Embryonic facial prominence (tissue), 1 donor: Measurements from ENCODE around the gene LRP5.

ENCODE experiments used
- DNase-seq: peaks from one replicate; pipeline ENCODE4 v3.0.0-alpha.2; 2016; ENCODE audit errors: extremely low spot score

LRP5 gene

DNA sequence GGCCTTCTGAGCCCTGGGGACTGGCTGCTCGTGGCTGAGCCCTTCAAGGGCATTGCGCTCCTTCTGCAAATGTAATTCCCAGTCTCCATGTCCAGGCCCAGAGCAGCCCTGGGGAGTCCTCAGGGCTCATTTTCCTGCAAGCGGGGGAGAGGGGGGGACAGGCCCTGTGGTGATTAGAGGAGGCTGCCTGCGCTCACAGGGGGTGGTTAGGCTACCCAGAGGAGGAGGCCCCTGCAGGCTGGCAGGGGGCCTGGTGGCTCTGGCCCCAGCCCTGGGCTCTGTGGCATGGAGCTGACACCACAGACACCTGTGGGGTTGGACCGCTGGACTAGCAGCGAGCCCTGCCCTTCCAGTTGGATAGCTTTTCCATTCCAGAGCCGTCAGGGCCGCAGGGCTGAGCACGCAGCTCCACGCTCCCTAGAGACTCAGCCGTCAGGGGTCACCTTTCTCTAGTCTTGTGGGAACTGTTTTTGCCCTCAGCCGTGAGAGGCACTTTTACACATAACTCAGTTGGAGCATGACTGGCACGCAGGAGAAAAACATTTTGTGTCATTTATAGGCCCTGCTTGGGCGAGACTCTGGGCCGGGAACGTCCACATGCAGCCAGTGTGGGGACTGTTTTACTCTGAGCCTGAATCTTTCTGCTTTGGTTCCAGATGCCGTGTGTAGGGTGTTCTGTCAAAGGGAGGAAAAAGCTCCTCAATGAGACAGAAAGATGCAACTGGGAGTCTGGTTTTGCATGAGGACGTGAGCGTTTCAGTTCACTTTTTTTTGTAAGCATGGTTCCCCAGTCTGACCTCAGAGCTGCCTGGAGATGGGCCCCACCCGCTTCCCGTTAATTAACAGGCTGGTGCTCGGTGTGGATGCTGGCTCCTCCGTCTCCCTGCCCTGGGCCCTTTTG, 58.1 kb downstream of the LRP5 start:
- no peak for DNase-seq

DNA sequence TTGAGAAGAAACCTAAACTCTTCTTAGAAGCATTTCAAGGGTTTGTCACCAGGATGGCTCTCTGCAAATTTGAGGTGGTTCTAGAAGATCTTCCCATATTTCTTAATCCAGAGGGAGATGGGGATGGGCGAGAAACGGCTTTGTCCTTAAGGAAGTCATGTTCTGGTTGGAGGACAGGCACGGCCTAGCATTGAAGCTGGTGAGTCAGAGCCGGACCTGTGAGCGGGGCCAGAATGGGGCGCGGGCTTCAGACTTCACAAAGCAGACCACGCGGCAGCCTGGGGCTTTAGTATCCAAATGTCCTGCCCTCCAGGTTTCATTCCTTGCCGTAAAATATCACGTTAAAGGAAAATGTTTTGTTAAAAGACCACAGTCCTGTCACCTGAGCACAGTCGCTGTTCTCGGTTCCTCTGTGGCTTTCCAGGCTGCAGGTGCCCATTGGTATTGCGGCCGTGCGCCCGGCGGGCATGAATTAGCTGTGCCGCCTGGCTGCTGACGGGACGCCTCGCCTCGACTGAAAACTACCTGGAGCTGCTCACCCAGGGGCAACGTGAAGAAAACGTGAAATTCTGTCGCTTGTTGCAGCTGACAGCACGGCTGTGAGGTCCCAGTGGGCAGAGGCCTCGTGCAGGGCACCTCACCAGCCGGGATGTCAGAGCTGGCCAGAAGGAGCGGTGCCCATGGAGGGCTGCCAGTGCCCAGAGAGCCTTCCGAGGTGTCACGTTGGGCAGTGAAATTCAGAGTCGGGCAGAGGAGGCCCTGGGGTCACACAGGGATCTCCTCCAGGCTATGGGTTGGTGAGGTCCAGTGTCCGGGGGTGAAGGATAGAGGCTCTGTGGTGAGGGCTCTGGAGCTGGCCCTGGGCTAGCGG, 59.0 kb downstream of the LRP5 start:
- DNase-seq = no peak

GRCh38 chr11:68372114-68372513, 59.7 kb downstream of the LRP5 start:
- DNase-seq = no peak

DNA sequence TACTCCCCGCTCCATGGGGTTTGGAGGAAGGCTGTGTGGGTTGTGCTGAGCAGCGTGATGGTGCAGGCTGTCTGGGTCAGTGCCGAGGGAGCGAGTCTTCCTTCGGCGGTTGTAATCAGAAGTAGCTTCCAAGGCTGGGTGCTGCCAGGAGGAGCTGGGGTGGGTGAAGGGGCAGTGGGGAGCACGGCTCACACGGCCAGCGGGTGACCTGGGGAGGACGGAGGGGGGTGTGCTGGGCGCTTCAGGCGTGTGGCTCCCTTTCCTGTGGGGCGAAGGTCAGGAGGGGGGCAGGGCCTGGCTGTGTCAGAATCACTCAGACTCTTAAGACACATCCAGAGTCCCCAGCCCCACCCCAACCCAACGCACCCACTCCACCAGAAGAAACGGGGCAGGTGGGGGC, 60.2 kb downstream of the LRP5 start:
- no peak for DNase-seq

GRCh38 chr11:68373189-68373814, 60.9 kb downstream of the LRP5 start:
- peak; percentile 66 for DNase-seq

GRCh38 chr11:68373815-68374501, 61.6 kb downstream of the LRP5 start:
- no peak for DNase-seq

DNA sequence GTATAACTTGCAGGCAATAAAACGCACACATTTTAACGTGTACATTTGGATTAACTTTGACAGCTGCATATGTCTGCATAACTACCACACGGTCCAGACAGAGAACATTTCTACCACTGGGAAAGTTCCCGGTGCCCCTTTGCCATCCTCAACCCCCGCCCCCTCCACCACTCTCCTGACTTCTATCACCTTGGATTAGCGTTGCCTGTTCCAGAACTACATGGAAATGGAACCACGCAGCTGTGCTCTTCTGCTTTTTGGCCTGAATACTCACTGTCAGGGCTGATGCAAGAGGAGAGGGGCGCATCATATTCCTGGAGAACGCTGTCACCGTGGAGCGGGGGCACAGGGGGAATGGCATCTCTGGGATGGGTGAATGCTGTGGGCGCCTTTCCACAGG, 62.1 kb downstream of the LRP5 start:
- no peak for DNase-seq

DNA sequence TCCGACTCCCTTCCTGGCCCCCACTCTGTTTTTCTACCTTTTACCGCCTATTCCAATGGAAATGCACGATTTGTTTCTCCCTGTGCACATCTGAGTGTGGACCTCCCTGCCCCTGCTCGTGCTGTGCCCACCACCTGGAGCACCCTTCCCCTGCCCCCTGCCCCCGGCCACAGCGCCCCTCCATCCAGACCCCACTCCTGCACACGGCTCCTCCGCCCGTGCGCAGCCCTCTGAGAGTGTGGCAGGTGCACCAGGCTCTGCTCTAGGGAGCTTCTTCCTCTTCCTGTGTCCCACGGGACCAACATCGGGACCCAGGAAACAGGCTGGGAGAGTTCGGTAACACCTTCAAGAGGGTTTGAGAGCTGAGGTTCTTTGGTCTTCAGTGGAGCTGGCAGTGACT, 62.9 kb downstream of the LRP5 start:
- DNase-seq = no peak

- DNase-seq = no peak
These were observed 63.4 kb downstream of the LRP5 start for GRCh38 chr11:68375766-68376165.

DNA sequence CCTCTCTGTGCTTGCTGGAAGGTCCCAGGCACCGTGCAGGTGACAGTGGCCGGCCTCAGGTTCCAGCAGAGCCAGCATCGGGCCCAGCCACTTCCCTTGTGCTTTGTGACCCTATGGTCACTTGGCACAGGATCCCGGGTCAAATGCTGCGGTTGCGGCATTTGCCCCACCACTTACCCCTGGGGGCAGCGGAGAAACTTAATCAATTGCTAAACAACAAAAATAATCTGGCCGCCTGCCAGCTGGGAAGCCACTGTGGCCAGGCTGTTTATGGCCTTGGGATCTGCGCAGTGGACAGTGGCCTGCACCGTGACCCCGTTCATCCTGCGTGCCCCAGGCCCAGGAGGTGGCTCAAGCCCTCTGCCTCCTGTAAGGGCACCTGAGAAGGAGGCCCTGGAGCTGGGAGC, 65.0 kb downstream of the LRP5 start:
- DNase-seq = no peak

DNA sequence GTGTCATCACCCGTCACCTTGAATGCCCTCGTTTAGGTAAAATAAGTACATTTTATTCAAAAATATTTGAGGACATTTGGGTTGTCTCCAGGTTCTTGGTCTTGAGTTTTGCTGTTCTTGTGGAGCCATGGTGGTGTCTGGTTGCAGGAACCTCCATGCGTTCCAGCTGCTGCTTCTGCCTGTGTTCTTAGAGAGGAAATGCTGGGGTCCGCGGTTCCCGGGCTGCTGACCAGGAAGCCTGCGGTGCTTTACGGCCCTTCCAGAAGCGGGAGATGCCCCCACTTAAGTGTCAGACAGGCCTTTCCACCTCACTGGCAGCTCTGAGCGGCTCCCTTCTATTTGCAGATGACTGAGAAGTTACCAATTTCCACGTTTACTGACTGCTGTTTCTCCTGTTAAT, 66.8 kb downstream of the LRP5 start:
- DNase-seq = no peak

DNA sequence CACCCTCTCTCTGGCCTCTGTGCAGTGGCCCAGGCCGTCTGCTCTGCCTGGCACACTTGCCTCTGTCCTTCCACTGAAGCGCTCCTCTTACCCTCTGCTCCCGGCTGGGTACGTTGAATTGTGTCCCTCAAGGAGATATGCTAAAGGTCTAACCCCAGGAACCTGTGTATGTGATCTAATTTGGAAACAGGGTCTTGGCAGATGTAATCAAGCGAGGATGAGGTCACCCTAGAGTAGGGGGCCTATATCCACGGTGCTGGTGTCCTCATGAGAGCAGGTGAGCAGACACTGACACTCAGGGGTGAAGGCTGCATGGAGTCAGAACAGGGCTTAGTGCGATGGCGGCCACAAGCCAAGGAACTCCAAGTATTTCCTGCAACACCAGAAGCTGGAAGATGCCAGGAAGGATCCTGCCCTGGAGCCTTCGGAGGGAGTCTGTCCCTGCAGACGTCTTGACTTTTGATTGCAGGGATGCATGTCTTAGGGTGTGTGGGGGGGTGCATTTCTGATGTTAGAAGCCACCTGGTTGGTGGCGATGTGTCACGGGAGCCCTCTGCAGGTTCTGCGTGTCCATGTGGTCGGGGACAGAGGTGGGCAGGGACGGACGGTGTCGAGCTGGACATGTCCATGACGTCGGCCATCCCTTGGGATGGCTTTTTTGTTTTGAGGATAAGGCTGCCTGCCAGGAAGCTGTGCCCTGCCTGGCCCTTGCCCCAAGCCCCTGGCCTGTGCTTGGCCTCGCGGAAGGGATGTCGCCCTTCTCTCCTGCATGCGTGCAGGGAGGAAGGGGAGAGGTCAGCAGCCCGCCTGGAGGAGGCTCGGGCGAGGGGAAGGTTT, 68.6 kb downstream of the LRP5 start:
- DNase-seq = no peak

DNA sequence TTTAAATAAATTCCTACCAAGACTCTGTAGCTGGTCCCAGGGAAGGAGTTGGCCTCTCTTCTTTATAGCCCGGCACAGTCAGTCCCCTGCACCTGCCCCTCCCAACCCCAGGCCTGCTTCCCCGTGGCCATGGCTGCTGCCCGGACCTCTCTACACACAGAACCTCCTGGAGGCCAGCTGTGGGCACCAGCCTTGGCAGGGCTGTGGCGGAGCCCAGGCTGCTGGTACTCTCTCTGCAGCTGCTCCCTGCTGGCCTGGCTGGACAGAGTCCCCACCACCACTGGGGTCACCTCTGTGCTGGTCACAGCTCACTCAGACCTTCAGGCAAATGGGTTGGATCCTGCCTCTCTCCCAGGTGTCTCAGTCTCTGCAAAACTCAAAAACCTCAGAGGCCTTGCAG, 69.3 kb downstream of the LRP5 start:
- DNase-seq = no peak

GRCh38 chr11:68382358-68382998, 70.1 kb downstream of the LRP5 start:
- no peak for DNase-seq

GRCh38 chr11:68383976-68384501, 71.6 kb downstream of the LRP5 start:
- DNase-seq = no peak

GRCh38 chr11:68384530-68385081, 72.2 kb downstream of the LRP5 start:
- DNase-seq = no peak

DNA sequence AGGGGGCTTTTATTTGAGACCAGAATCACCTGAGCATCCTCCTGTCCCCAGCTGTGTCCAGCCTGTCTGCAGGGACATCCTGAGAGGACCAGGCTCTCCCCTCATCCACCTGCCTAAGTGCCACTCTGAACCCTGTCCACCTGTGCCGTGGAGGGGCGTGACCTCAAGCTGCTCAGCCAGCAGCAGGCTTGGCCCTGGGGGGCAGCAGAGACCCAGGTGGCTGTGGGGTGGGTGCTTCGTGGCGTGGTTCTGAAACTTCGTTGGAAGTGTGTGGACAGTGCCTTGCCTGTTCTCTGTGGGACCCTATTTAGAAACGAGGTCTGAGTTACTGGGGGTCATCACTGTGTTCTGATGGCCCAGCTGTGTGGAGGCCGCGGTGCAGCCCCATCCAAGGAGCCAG, 72.7 kb downstream of the LRP5 start:
- DNase-seq = no peak

GRCh38 chr11:68386331-68386978, 74.1 kb downstream of the LRP5 start:
- DNase-seq = no peak

DNA sequence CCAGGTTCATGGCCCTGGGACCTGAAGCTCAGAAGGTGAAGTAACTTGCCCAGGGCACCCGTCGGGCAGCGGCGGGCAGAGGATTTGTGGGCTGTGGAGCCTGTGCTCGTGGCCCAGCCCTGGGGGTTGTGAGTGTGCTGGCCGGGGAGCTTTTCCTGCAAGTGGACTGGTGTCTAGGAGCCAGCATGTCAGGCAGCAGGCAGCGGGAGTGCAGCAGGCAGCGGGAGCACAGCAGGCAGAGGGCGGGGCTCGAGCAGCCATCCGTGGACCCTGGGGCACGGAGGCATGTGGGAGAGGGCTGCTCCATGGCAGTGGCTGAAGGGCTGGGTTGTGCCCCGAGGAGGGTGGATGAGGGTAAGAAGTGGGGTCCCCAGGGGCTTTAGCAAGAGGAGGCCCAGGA, 75.4 kb downstream of the LRP5 start:
- DNase-seq = no peak
